Right lobe of liver (tissue), 6 donors: ENCODE results near the gene SFT2D1. TPM values are rescaled to one million over a fixed set of nuclear protein-coding genes. Genes with fewer than 3 reads are reported as not detected.
"Not testable (repeated sequence)": the region's sequence is repeated elsewhere in the genome, so short reads cannot be mapped to it uniquely, and the experiment has no call there.

Source experiments
- ATAC-seq, 4 donors: fragments of 200-7000 bp; cut with Tn5 transposase; one replicate each; pipeline ENCODE4 v1.9.1; 2020; ENCODE audit warnings: mild to moderate bottlenecking in 4 of 4, moderate library complexity in 4 of 4
- DNase-seq, 3 donors: peaks; one replicate each; pipeline ENCODE4 v3.0.0-alpha.2; 2020
- H3K27ac ChIP-seq, 3 donors: fragments of 200-600 bp; one replicate each; pipeline ENCODE4 v1.8.0; 2022
- H3K27me3 ChIP-seq, 2 donors: fragments of 200-600 bp; one replicate each; pipeline ENCODE4 v1.8.0; 2022
- H3K36me3 ChIP-seq, 4 donors: fragments of 200-600 bp; sonication (generic) in 1 of 4; one replicate each; pipeline versions ENCODE4 v1.5.1 to v1.8.0; 2017 to 2022; ENCODE audit warnings: control low read depth in 1 of 4
- H3K4me1 ChIP-seq, 4 donors: fragments of 200-600 bp; sonication (generic) in 1 of 4; one replicate each; pipeline versions ENCODE4 v1.5.1 to v1.8.0; 2017 to 2022; ENCODE audit warnings: control low read depth in 1 of 4
- H3K4me3 ChIP-seq, 3 donors: fragments of 200-600 bp; one replicate each; pipeline ENCODE4 v1.8.0; 2022
- H3K9me3 ChIP-seq, 4 donors: fragments of 200-600 bp; sonication (generic) in 1 of 4; one replicate each; pipeline versions ENCODE4 v1.5.1 to v1.8.0; 2017 to 2022; ENCODE audit warnings: control low read depth in 1 of 4
- CTCF ChIP-seq, 4 donors: fragments of 200-600 bp in 3 of 4; fragments of 450-650 bp in 1 of 4; IDR thresholded peaks; one replicate each; pipeline versions ENCODE4 v1.5.1 to v1.8.0; 2016 to 2022; ENCODE audit warnings: antibody characterized with exemption in 4 of 4, mild to moderate bottlenecking in 2 of 4
- POLR2A ChIP-seq: fragments of 450-650 bp; IDR thresholded peaks from one replicate; pipeline ENCODE4 v1.6.1; 2017; ENCODE audit warnings: antibody characterized with exemption, mild to moderate bottlenecking
- WGBS: methylation state at CpG from one replicate; pipeline ENCODE4 v1.1.6; 2018; ENCODE audit warnings: low coverage, low lambda C conversion rate; ENCODE audit not compliant: insufficient coverage; ENCODE audit errors: missing lambda C conversion rate; 5-methylcytosine and 5-hydroxymethylcytosine counted together
- intact Hi-C, 2 donors: fragments of 100-400 bp; cut with DNase I; formaldehyde crosslinking; loops; one replicate each; pipeline versions ENCODE4 v1.11.2 to v1.14.1; 2022
- total RNA-seq, 6 experiments: library from RNA; depleted of rRNA in 2 of 6; stranded (reverse); fragments of >200 nt in 2 of 6; fragmentation: NEBNext Ultra II Directional in 3 of 6; extraction: Animal tissue kit (Norgen Biotek cat#: 25700) in 3 of 6; gene quantifications; one replicate each; pipeline versions ENCODE4 v1.1.0 to v1.2.4, GENCODE V29; 2016 to 2023
- donor health status: DM: no; HTN: yes; CAD: no.
- donor health status: DM: no; HTN: no; CAD: no.
- donor health status: DM: no; HTN: no; CAD: no.
- donor health status: DM: no; HTN: yes; CAD: no.
- donor health status: DM: no; HTN: yes; CAD: no.

Gene SFT2D1
- total RNA-seq, 6 experiments from 2014 or later: 6.7 to 14.0 (median 12.8) TPM

- DNase-seq: no peak
- peaks cover 0 to 53% (median 26%) of the 10 kb centered on the region in 4 donors for H3K4me1 ChIP-seq
- no peak for TF ChIP-seq POLR2A
- no peak for TF ChIP-seq CTCF (IDR thresholded peaks at IDR 0.05)
- H3K27me3 ChIP-seq: no peaks in the 10 kb centered on the region
- ATAC-seq: no peak
- H3K9me3 ChIP-seq: no peaks in the 10 kb centered on the region
- no peak overlapping the region for H3K4me3 ChIP-seq
- intact Hi-C loops: no loop called here
- H3K27ac ChIP-seq: peak overlapping the region in 1 of 3 donors; percentile 87
- 92% methylated on average over 3 of the region's 9 CpGs for WGBS
- no peaks in the 10 kb centered on the region for H3K36me3 ChIP-seq
Measured at GRCh38 chr6:166386111-166386510, 43.8 kb upstream of the SFT2D1 start.

GRCh38 chr6:166383802-166384363, 41.5 kb upstream of the SFT2D1 start:
- intact Hi-C loops, H3K9me3 ChIP-seq, H3K36me3 ChIP-seq, H3K27me3 ChIP-seq, ATAC-seq: not testable (repeated sequence)
- WGBS: 5% methylated on average over 22 of the region's 22 CpGs
- peak overlapping the region; percentile 78 to 92 (median 91) for H3K4me3 ChIP-seq
- H3K4me1 ChIP-seq: peaks cover 1 to 61% (median 28%) of the 10 kb centered on the region in 4 donors
- peak in 2 of 4 donors; percentile 13 to 40 for TF ChIP-seq CTCF (IDR thresholded peaks at IDR 0.05)
- H3K27ac ChIP-seq: peak overlapping the region; percentile 92 to 98 (median 93)
- DNase-seq: peak in 1 of 3 donors; percentile 64

GRCh38 chr6:166382933-166383801, 40.8 kb upstream of the SFT2D1 start, which contains the start of gene MPC1:
MPC1 (minus strand) TSS chr6:166382940; CDS start chr6:166382876, 64 bp downstream.
- peaks cover 0 to 61% (median 28%) of the 10 kb centered on the region in 4 donors for H3K4me1 ChIP-seq

GRCh38 chr6:166382500-166382932, 40.2 kb upstream of the SFT2D1 start:
- peak in 3 of 4 donors; percentile 0 to 3 (median 3) for ATAC-seq
- peak overlapping the region; percentile 89 to 98 (median 92) for H3K27ac ChIP-seq
- DNase-seq: peak in 1 of 3 donors; percentile 46
- intact Hi-C loops: no loop called here
- no CpG with 5 or more reads among the region's 46 CpGs for WGBS
- H3K27me3 ChIP-seq: no peaks in the 10 kb centered on the region
- TF ChIP-seq POLR2A (no peak), CTCF (IDR thresholded peaks at IDR 0.05) (no peak)
- no peaks in the 10 kb centered on the region for H3K36me3 ChIP-seq
- H3K9me3 ChIP-seq: no peaks in the 10 kb centered on the region
- H3K4me1 ChIP-seq: peaks cover 0 to 63% (median 29%) of the 10 kb centered on the region in 4 donors
- H3K4me3 ChIP-seq: peak overlapping the region; percentile 78 to 92 (median 91)

More at GRCh38 chr6:166382933-166383801, 40.8 kb upstream of the SFT2D1 start, which contains the start of gene MPC1:
- Histone ChIP-seq H3K9me3 (no peaks in the 10 kb centered on the region), H3K27ac (peak within 1 kb of the TSS; percentile 92 to 98 (median 93)), H3K27me3 (no peaks in the 10 kb centered on the region), H3K36me3 (no peaks in the 10 kb centered on the region), H3K4me3 (peak within 1 kb of the TSS; percentile 78 to 92 (median 91))
- DNase-seq: peak; percentile 98
- WGBS: 0% methylated on average over 15 of the region's 94 CpGs
- intact Hi-C loops: no loop called here
- ATAC-seq: peak; percentile 82 to 94 (median 84)
- TF ChIP-seq POLR2A (peak; percentile 94), CTCF (IDR thresholded peaks at IDR 0.05) (no peak)
